ENCODE measurements around the gene NRP2.

Gene NRP2

GRCh38 chr2:205730701-205731582 lies 48.6 kb downstream of the NRP2 start:
- in situ Hi-C loops (cut with MboI; ENCODE audit: low sequenced_read_pairs): no loop called here

- in situ Hi-C loops (cut with MboI; ENCODE audit: low sequenced_read_pairs): no loop called here
These were observed 49.3 kb downstream of the NRP2 start for GRCh38 chr2:205731583-205731981.

GRCh38 chr2:205732314-205732713 lies 50.0 kb downstream of the NRP2 start:
- in situ Hi-C loops (cut with MboI; ENCODE audit: low sequenced_read_pairs): no loop called here

GRCh38 chr2:205733082-205733481 lies 50.8 kb downstream of the NRP2 start:
- in situ Hi-C loops (cut with MboI; ENCODE audit: low sequenced_read_pairs): no loop called here

- in situ Hi-C loops (cut with MboI; ENCODE audit: low sequenced_read_pairs): no loop called here
These were observed 51.3 kb downstream of the NRP2 start for GRCh38 chr2:205733648-205734047.

GRCh38 chr2:205734436-205735037 lies 52.2 kb downstream of the NRP2 start:
- in situ Hi-C loops (cut with MboI; ENCODE audit: low sequenced_read_pairs): no loop called here

GRCh38 chr2:205738117-205738968 lies 56.0 kb downstream of the NRP2 start:
- in situ Hi-C loops (cut with MboI; ENCODE audit: low sequenced_read_pairs): no loop called here

- in situ Hi-C loops (cut with MboI; ENCODE audit: low sequenced_read_pairs): no loop called here
These were observed 57.3 kb downstream of the NRP2 start for GRCh38 chr2:205739620-205740019.

- in situ Hi-C loops (cut with MboI; ENCODE audit: low sequenced_read_pairs): no loop called here
These were observed 58.1 kb downstream of the NRP2 start for GRCh38 chr2:205740381-205740780.

- in situ Hi-C loops (cut with MboI; ENCODE audit: low sequenced_read_pairs): no loop called here
These were observed 59.1 kb downstream of the NRP2 start for GRCh38 chr2:205741256-205741978.

- in situ Hi-C loops (cut with MboI; ENCODE audit: low sequenced_read_pairs): no loop called here
These were observed 60.8 kb downstream of the NRP2 start for GRCh38 chr2:205743137-205743536.

- in situ Hi-C loops (cut with MboI; ENCODE audit: low sequenced_read_pairs): no loop called here
These were observed 61.8 kb downstream of the NRP2 start for GRCh38 chr2:205744074-205744591.

GRCh38 chr2:205745661-205746419 lies 63.5 kb downstream of the NRP2 start:
- in situ Hi-C loops (cut with MboI; ENCODE audit: low sequenced_read_pairs): no loop called here

GRCh38 chr2:205746420-205746785 lies 64.1 kb downstream of the NRP2 start:
- in situ Hi-C loops (cut with MboI; ENCODE audit: low sequenced_read_pairs): no loop called here

GRCh38 chr2:205747829-205748386 lies 65.6 kb downstream of the NRP2 start:
- in situ Hi-C loops (cut with MboI; ENCODE audit: low sequenced_read_pairs): no loop called here

- in situ Hi-C loops (cut with MboI; ENCODE audit: low sequenced_read_pairs): no loop called here
These were observed 66.3 kb downstream of the NRP2 start for GRCh38 chr2:205748639-205749038.

- in situ Hi-C loops (cut with MboI; ENCODE audit: low sequenced_read_pairs): no loop called here
These were observed 66.8 kb downstream of the NRP2 start for GRCh38 chr2:205749078-205749477.

- in situ Hi-C loops (cut with MboI; ENCODE audit: low sequenced_read_pairs): no loop called here
These were observed 68.5 kb downstream of the NRP2 start for GRCh38 chr2:205750797-205751196.

- in situ Hi-C loops (cut with MboI; ENCODE audit: low sequenced_read_pairs): no loop called here
These were observed 69.3 kb downstream of the NRP2 start for GRCh38 chr2:205751569-205752031.
